Stimulated activated CD4-positive, alpha-beta T cell treated with anti-CD3 and anti-CD28 coated beads, Interleukin-4, amount 100 ng/mL, for 1 hour (primary cell): ENCODE measurements around the gene CD99L2.

ENCODE experiments used
- DNase-seq: peaks from one replicate; pipeline ENCODE4 v3.0.0-alpha.2; 2020

The CD99L2 gene

GRCh38 chrX:150761176-150761818 is 137.2 kb downstream of the CD99L2 start:
- DNase-seq, result no peak

- DNase-seq, result no peak
These were observed 138.7 kb downstream of the CD99L2 start for GRCh38 chrX:150759568-150760416.

GRCh38 chrX:150757371-150757770 is 141.1 kb downstream of the CD99L2 start:
- no peak for DNase-seq

- DNase-seq, result no peak
These were observed 144.5 kb downstream of the CD99L2 start for GRCh38 chrX:150753968-150754367.

- no peak for DNase-seq
These were observed 145.1 kb downstream of the CD99L2 start for GRCh38 chrX:150753357-150753756.

- DNase-seq, result no peak
These were observed 146.3 kb downstream of the CD99L2 start for GRCh38 chrX:150752124-150752523.

GRCh38 chrX:150736475-150736874 is 162.0 kb downstream of the CD99L2 start:
- DNase-seq, result no peak

GRCh38 chrX:150731795-150732194 is 166.7 kb downstream of the CD99L2 start:
- peak; percentile 45 for DNase-seq

- DNase-seq, result no peak
These were observed 167.7 kb downstream of the CD99L2 start for GRCh38 chrX:150730719-150731118.

GRCh38 chrX:150729956-150730355 is 168.5 kb downstream of the CD99L2 start:
- DNase-seq, result no peak

- DNase-seq, result no peak
These were observed 178.8 kb downstream of the CD99L2 start for GRCh38 chrX:150719621-150720020.
